Heart right ventricle (tissue), 16 donors: ENCODE results near the gene DES. TPM values are rescaled to one million over a fixed set of nuclear protein-coding genes. Genes with fewer than 3 reads are reported as not detected.

Experiments
- ATAC-seq, 8 donors: fragments of 200-7000 bp; cut with Tn5 transposase; one replicate each; pipeline ENCODE4 v1.9.1; 2020; ENCODE audit warnings: mild to moderate bottlenecking in 8 of 8, moderate library complexity in 8 of 8, moderate number of reproducible peaks in 1 of 8
- DNase-seq, 2 donors: peaks; one replicate each; pipeline ENCODE4 v3.0.0-alpha.2; 2020
- H3K27ac ChIP-seq, 10 donors: fragments of 200-600 bp; sonication (generic) in 2 of 10; one replicate each; pipeline versions ENCODE4 v1.5.0 to v1.8.0; 2020 to 2022; ENCODE audit warnings: mild to moderate bottlenecking in 3 of 10
- H3K27me3 ChIP-seq, 7 donors: fragments of 200-600 bp; one replicate each; pipeline ENCODE4 v1.8.0; 2021 to 2022; ENCODE audit warnings: mild to moderate bottlenecking in 2 of 7
- H3K36me3 ChIP-seq, 9 donors: fragments of 200-600 bp; sonication (generic) in 1 of 9; one replicate each; pipeline versions ENCODE4 v1.5.0 to v1.8.0; 2020 to 2022; ENCODE audit warnings: mild to moderate bottlenecking in 2 of 9
- H3K4me1 ChIP-seq, 9 donors: fragments of 200-600 bp; sonication (generic) in 1 of 9; one replicate each; pipeline versions ENCODE4 v1.5.0 to v1.8.0; 2020 to 2022; ENCODE audit warnings: mild to moderate bottlenecking in 4 of 9
- H3K4me3 ChIP-seq, 10 donors: fragments of 200-600 bp; sonication (generic) in 2 of 10; one replicate each; pipeline versions ENCODE4 v1.5.0 to v1.8.0; 2020 to 2022; ENCODE audit warnings: mild to moderate bottlenecking in 7 of 10, moderate library complexity in 2 of 10
- H3K9me3 ChIP-seq, 11 donors: fragments of 200-600 bp in 10 of 11; sonication (generic) in 2 of 11; one replicate each; pipeline versions ENCODE4 v1.5.0 to v1.8.0; 2013 to 2022; ENCODE audit warnings: mild to moderate bottlenecking in 2 of 11, control low read depth in 1 of 11, moderate library complexity in 1 of 11
- CTCF ChIP-seq, 9 donors: fragments of 200-600 bp; sonication (generic) in 2 of 9; IDR thresholded peaks; one replicate each; pipeline versions ENCODE4 v1.5.0 to v1.8.0; 2021 to 2022; ENCODE audit warnings: antibody characterized with exemption in 9 of 9, mild to moderate bottlenecking in 5 of 9, moderate library complexity in 1 of 9
- WGBS, 2 donors: extraction: QIAGEN DNeasy Blood & Tissue Kit; methylation state at CpG; one replicate each; pipeline ENCODE4 v1.1.7; 2013; ENCODE audit warnings: inconsistent platforms in 1 of 2; 5-methylcytosine and 5-hydroxymethylcytosine counted together
- intact Hi-C, 10 donors: fragments of 100-400 bp; cut with DNase I; formaldehyde crosslinking; loops; one replicate each; pipeline versions ENCODE4 v1.11.1 to v1.14.2; 2022
- polyA plus RNA-seq, 2 donors: library from polyadenylated mRNA; stranded (reverse); fragments of 200-250 nt; gene quantifications; one replicate each; pipeline ENCODE4 v1.2.3, GENCODE V29; 2013
- total RNA-seq, 10 donors: library from RNA; stranded (reverse); fragmentation: NEBNext Ultra II Directional in 3 of 10; extraction: Animal tissue kit (Norgen Biotek cat#: 25700) in 3 of 10; gene quantifications; one replicate each; pipeline versions ENCODE4 v1.2.1 to v1.2.4, GENCODE V29; 2021 to 2023
- donor health status: Arrhythmogenic right ventricular cardiomyopathy.
- donor health status: ischemic (EF 13 %, LVEDD 7.1; RV severe dilation, severe dysfunction).
- donor health status: healthy with polysubstance abuse.
- donor health status: DM: no; HTN: yes; CAD: no.
- donor health status: DM: no; HTN: no; CAD: no.
- donor health status: ischemic (EF 25% LVEDD 6.9; RV normal size, moderate dysfunction).
- donor health status: ischemic (EF 25% LVEDD 5.7; RV mildly dilated, moderate dysfunction).
- donor health status: healthy.
- donor health status: DM: yes; HTN: yes; CAD: no.
- donor health status: Ischemic cardiomyopathy.
- donor health status: ischemic (EF 35%, LVEDD 5.7; RV mildly dilated, moderate dysfunction).
- donor health status: nonischemic (EF 11% LVEDD 7.7; RV severe dilation, severe dysfunction).
- donor health status: DM: yes; HTN: yes; CAD: no.
- donor health status: PGD.
- donor health status: ischemic (EF 29% LVEDD 5.4; RV normal size, mild dysfunction).
- donor health status: nonischemic (EF 23%, LVEDD 6.1; RV moderate dilation, normal function).

DES gene
- total and polyA plus RNA-seq, 12 donors, result 12,560 to 18,019 (median 15,816) TPM

DNA sequence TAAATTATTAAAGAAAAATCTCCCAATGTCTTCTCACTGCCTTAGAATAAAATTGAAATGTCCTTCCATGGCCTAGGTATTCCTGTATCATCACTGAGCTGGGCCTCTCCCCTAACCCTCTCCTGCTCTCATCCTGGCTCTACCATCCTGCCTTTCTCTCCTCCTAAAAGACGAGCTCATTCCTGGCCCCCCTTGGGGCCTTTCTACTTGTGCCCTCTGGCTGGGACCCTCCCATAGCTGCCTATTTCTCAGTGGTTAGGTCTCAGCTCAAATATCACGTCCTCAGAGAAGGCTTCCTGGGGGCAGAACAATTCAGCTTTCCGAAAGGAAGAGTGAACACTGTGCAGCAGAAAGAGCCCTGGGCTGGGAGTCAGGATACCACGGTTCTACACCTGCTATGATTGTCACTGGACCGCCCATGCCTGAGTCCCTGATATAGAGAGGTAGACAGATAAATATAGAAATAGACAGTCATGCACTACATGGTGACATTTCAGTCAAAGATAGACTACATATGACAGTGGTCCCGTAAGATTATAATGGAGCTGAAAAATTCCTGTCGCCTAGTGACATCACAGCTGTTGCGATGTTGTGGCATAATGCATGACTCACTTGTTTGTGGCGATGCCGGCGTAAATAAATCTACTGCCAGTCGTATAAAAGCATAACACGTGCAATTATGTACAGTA, 39.9 kb upstream of the DES start:
- no peak for TF ChIP-seq CTCF (IDR thresholded peaks at IDR 0.05)
- peak in 5 of 8 donors; percentile 34 to 68 (median 48) for ATAC-seq

GRCh38 chr2:219380926-219381325, 37.3 kb upstream of the DES start:
- H3K36me3 ChIP-seq, result peaks cover 0 to 97% (median 39%) of the 10 kb centered on the region in 9 donors
- no peaks in the 10 kb centered on the region for H3K27me3 ChIP-seq
- H3K4me3 ChIP-seq, result no peak overlapping the region
- peak in 1 of 8 donors; percentile 4 for ATAC-seq
- no peak for DNase-seq
- TF ChIP-seq CTCF (IDR thresholded peaks at IDR 0.05), result no peak
- peaks cover 0 to 27% (median 2%) of the 10 kb centered on the region in 9 donors for H3K4me1 ChIP-seq
- H3K27ac ChIP-seq, result no peak overlapping the region
- intact Hi-C loops, result loop anchor here in 3 of 10 donors (10.0 kb wide), 2 partner anchors 206 to 216 kb away; partner anchors contain the start of genes CNPPD1 (in 2 of the 3), RETREG2 (in 2 of the 3), SLC23A3 (in 2 of the 3) and NHEJ1 (in 1 of the 3)
- no peaks in the 10 kb centered on the region for H3K9me3 ChIP-seq

More for the DNA sequence above, 39.9 kb upstream of the DES start:
- H3K4me3 ChIP-seq, result no peak overlapping the region
- H3K4me1 ChIP-seq, result peaks cover 0 to 16% (median 0%) of the 10 kb centered on the region in 9 donors
- intact Hi-C loops, result no loop called here
- 81% methylated on average over 13 of the region's 13 CpGs for WGBS, 2 donors
- no peaks in the 10 kb centered on the region for H3K9me3 ChIP-seq
- peaks cover 0 to 96% (median 40%) of the 10 kb centered on the region in 9 donors for H3K36me3 ChIP-seq
- no peak for DNase-seq
- H3K27ac ChIP-seq, result no peak overlapping the region
- H3K27me3 ChIP-seq, result no peaks in the 10 kb centered on the region

DNA sequence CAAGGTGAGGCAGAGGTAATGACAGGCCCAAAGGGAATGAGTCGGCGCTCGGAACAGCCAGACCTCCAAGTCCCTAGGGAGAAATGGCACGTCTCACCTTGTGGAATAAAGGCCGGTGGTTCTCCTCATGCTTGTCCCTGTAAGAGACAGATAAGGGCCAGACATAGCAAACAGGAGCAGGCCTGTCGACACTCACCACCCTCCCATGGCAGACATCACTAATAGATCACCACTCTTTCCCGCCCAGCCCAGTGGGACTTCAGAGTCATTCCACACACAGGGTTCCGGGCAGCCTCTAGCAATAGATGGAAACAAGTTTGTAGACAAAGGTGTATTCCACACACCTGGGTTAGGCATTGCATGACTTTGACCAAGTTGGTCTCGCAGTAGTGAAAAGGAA, 36.7 kb upstream of the DES start:
- TF ChIP-seq CTCF (IDR thresholded peaks at IDR 0.05), result no peak
- H3K36me3 ChIP-seq, result peaks cover 0 to 96% (median 40%) of the 10 kb centered on the region in 9 donors
- no peak overlapping the region for H3K27ac ChIP-seq
- H3K27me3 ChIP-seq, result no peaks in the 10 kb centered on the region
- ATAC-seq (no peak), DNase-seq (no peak)
- no peaks in the 10 kb centered on the region for H3K9me3 ChIP-seq
- H3K4me3 ChIP-seq, result no peak overlapping the region
- intact Hi-C loops, result loop anchor here in 3 of 10 donors (10.0 kb wide), 2 partner anchors 207 to 217 kb away; partner anchors contain the start of genes CNPPD1 (in 2 of the 3), RETREG2 (in 2 of the 3), SLC23A3 (in 2 of the 3) and NHEJ1 (in 1 of the 3)
- peaks cover 1 to 33% (median 5%) of the 10 kb centered on the region in 9 donors for H3K4me1 ChIP-seq
- 69 to 75% methylated on average over 9 of the region's 9 CpGs for WGBS, 2 donors

DNA sequence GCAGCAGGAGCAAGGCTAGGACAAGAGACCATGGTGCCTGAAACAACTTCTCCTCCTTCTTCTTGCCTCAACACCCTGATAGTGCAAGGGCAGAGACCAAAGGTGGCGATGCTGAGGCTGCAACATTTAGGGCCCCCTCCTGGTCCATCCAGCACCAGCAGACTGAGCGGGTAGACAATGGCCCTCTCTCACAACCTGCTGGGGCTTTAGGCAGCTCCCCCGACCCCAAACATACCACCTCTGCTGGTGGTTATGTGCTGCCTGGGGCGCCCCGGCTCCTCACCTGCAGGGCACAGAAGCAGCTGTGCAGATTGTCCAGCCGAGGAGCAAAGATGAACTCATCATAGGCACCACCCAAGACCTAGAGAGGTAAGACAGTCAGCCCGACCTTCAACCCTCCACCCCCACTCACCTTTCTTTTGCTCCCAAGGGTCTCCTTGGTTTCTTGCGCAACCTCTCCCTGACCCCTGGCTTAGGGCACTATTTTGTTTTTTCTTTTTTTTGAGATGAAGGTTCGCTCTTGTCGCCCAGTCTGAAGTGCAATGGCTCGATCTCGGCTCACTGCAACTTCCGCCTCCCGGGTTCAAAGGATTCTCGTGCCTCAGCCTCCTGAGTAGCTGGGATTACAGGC, 34.0 kb upstream of the DES start:
- Histone ChIP-seq H3K4me3 (no peak overlapping the region), H3K27me3 (no peaks in the 10 kb centered on the region), H3K27ac (no peak overlapping the region), H3K36me3 (peaks cover 0 to 70% (median 40%) of the 10 kb centered on the region in 9 donors), H3K4me1 (peaks cover 5 to 29% (median 13%) of the 10 kb centered on the region in 9 donors), H3K9me3 (no peaks in the 10 kb centered on the region)
- DNase-seq (no peak), ATAC-seq (no peak)
- intact Hi-C loops, result loop anchor here in 3 of 10 donors (10.0 kb wide), 2 partner anchors 209 to 219 kb away; partner anchors contain the start of genes CNPPD1 (in 2 of the 3), RETREG2 (in 2 of the 3), SLC23A3 (in 2 of the 3) and NHEJ1 (in 1 of the 3)
- WGBS, 2 donors, result 87 to 90% methylated on average over 15 of the region's 15 CpGs
- no peak for TF ChIP-seq CTCF (IDR thresholded peaks at IDR 0.05)
